Vagina (tissue), 2 donors: ENCODE measurements around the gene HOXD13.

Source experiments
- POLR2A ChIP-seq, 2 donors: fragments of 450-650 bp; IDR thresholded peaks; one replicate each; pipeline ENCODE4 v1.6.1; 2017; ENCODE audit warnings: antibody characterized with exemption in 2 of 2, mild to moderate bottlenecking in 2 of 2, moderate library complexity in 2 of 2
- TF ChIP-seq, protein P1 (sequence below), 3 experiments: fragments of 450-650 bp in 2 of 3; fragments of 200-600 bp in 1 of 3; sonication (generic) in 1 of 3; IDR thresholded peaks; one replicate each; pipeline ENCODE4 v1.5.1; 2017 to 2019; ENCODE audit warnings: antibody characterized with exemption in 3 of 3, mild to moderate bottlenecking in 2 of 3, moderate library complexity in 2 of 3

- TF ChIP-seq, protein P1, sequence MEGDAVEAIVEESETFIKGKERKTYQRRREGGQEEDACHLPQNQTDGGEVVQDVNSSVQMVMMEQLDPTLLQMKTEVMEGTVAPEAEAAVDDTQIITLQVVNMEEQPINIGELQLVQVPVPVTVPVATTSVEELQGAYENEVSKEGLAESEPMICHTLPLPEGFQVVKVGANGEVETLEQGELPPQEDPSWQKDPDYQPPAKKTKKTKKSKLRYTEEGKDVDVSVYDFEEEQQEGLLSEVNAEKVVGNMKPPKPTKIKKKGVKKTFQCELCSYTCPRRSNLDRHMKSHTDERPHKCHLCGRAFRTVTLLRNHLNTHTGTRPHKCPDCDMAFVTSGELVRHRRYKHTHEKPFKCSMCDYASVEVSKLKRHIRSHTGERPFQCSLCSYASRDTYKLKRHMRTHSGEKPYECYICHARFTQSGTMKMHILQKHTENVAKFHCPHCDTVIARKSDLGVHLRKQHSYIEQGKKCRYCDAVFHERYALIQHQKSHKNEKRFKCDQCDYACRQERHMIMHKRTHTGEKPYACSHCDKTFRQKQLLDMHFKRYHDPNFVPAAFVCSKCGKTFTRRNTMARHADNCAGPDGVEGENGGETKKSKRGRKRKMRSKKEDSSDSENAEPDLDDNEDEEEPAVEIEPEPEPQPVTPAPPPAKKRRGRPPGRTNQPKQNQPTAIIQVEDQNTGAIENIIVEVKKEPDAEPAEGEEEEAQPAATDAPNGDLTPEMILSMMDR (IDR thresholded peaks at IDR 0.05), result no peak
- no peak for TF ChIP-seq POLR2A (IDR thresholded peaks at IDR 0.05)
These were observed 14.3 kb downstream of the HOXD13 start, which contains the start of gene HOXD11 for GRCh38 chr2:176106581-176107539.
